ENCODE data around the gene PPP1R13B.

The PPP1R13B gene

DNA sequence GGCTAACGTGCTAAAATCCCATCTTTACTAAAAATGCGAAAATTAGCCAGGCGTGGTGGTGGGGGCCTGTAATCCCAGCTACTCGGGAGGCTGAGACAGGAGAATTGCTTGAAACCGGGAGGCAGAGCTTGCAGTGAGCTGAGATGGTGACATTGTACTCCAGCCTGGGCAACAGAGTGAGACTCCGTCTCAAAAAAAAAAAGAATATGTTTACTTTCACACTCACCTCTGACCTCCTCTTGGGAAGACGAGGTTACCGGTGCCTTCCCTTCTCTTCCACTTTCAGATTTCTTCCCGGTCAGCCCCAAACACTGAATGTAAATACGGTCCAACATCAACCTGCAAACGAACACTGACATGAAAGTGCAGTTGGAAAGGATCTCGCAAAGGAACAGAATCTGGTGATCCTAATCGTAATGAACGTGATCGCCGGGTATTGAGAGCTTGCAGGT, 31.8 kb upstream of the PPP1R13B start:
- no peak for DNase-seq (ENCODE audit: low read depth)
- H3K4me3 ChIP-seq (ENCODE audit: low read depth, low read length): no peak overlapping the region
- TF ChIP-seq MAX (IDR thresholded peaks at IDR 0.05; ENCODE audit: low read depth, low read length) (no peak), POLR2A (IDR thresholded peaks at IDR 0.05; ENCODE audit: extremely low read depth, insufficient read length) (no peak), MYC (IDR thresholded peaks at IDR 0.05; ENCODE audit: low read depth, low read length) (no peak)
- TF ChIP-seq, protein P1, sequence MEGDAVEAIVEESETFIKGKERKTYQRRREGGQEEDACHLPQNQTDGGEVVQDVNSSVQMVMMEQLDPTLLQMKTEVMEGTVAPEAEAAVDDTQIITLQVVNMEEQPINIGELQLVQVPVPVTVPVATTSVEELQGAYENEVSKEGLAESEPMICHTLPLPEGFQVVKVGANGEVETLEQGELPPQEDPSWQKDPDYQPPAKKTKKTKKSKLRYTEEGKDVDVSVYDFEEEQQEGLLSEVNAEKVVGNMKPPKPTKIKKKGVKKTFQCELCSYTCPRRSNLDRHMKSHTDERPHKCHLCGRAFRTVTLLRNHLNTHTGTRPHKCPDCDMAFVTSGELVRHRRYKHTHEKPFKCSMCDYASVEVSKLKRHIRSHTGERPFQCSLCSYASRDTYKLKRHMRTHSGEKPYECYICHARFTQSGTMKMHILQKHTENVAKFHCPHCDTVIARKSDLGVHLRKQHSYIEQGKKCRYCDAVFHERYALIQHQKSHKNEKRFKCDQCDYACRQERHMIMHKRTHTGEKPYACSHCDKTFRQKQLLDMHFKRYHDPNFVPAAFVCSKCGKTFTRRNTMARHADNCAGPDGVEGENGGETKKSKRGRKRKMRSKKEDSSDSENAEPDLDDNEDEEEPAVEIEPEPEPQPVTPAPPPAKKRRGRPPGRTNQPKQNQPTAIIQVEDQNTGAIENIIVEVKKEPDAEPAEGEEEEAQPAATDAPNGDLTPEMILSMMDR (IDR thresholded peaks at IDR 0.05; ENCODE audit: low read depth, low read length): no peak

DNA sequence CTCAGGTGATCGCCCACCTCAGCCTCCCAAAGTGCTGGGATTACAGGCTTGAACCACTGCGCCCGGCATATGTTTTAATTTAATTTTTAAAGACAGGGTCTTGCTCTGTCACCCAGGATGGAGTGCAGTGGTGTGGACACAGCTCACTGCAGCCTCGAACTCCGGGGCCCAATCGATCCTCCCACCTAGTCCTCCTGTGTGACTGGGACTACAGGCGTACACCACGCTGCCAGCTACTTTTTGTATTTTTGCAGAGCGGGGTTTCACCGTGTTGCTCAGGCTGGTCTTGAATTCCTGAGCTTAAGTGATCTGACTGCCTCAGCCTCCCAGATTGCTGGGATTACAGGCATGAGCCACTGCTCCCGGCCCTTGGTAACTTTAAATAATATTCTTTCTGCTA, 30.8 kb upstream of the PPP1R13B start:
- DNase-seq (ENCODE audit: low read depth): no peak
- no peak for TF ChIP-seq MYC (IDR thresholded peaks at IDR 0.05; ENCODE audit: low read depth, low read length)
- TF ChIP-seq POLR2A (IDR thresholded peaks at IDR 0.05; ENCODE audit: extremely low read depth, insufficient read length): no peak
- TF ChIP-seq, protein P1 (IDR thresholded peaks at IDR 0.05; ENCODE audit: low read depth, low read length): no peak
- no peak for TF ChIP-seq MAX (IDR thresholded peaks at IDR 0.05; ENCODE audit: low read depth, low read length)
- no peak overlapping the region for H3K4me3 ChIP-seq (ENCODE audit: low read depth, low read length)

- TF ChIP-seq MYC (IDR thresholded peaks at IDR 0.05; ENCODE audit: low read depth, low read length) (no peak), MAX (IDR thresholded peaks at IDR 0.05; ENCODE audit: low read depth, low read length) (no peak), POLR2A (IDR thresholded peaks at IDR 0.05; ENCODE audit: extremely low read depth, insufficient read length) (no peak)
- TF ChIP-seq, protein P1 (IDR thresholded peaks at IDR 0.05; ENCODE audit: low read depth, low read length): no peak
- DNase-seq (ENCODE audit: low read depth): no peak
- no peak overlapping the region for H3K4me3 ChIP-seq (ENCODE audit: low read depth, low read length)
Observed at GRCh38 chr14:103875010-103875409, 27.6 kb upstream of the PPP1R13B start.

DNA sequence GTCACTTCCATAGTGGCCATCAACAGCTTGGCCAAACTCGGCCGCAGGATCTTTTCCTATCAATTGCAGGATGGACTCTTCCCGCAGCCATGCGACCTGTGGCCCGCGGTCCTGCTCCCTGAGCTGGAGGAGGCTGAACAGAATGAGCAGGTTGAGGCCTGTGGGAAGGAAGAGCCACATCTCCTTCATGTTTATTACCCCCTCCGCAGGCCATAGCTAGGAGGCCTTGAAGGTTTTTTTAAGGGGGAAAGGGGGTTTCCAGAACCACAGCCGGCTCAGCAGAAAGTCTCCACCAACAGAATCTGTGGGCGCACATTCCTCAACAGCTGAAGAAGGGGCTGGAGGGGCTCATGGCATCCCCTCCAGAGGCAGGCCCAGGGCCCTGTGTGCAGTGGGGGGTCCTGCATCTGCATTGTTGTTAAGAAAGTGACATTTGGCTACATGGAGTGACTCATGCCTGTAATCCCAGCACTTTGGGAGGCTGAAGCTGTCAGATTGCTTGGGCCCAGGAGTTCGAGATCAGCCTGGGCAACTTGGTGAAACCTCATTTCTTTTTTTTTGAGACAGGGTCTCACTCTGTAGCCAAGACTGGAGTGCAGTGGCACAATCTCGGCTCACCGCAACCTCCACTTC, 25.2 kb upstream of the PPP1R13B start:
- no peak overlapping the region for H3K4me3 ChIP-seq (ENCODE audit: low read depth, low read length)
- TF ChIP-seq, protein P1 (IDR thresholded peaks at IDR 0.05; ENCODE audit: low read depth, low read length): no peak
- TF ChIP-seq MAX (IDR thresholded peaks at IDR 0.05; ENCODE audit: low read depth, low read length) (no peak), POLR2A (IDR thresholded peaks at IDR 0.05; ENCODE audit: extremely low read depth, insufficient read length) (no peak), MYC (IDR thresholded peaks at IDR 0.05; ENCODE audit: low read depth, low read length) (no peak)
- no peak for DNase-seq (ENCODE audit: low read depth)

DNA sequence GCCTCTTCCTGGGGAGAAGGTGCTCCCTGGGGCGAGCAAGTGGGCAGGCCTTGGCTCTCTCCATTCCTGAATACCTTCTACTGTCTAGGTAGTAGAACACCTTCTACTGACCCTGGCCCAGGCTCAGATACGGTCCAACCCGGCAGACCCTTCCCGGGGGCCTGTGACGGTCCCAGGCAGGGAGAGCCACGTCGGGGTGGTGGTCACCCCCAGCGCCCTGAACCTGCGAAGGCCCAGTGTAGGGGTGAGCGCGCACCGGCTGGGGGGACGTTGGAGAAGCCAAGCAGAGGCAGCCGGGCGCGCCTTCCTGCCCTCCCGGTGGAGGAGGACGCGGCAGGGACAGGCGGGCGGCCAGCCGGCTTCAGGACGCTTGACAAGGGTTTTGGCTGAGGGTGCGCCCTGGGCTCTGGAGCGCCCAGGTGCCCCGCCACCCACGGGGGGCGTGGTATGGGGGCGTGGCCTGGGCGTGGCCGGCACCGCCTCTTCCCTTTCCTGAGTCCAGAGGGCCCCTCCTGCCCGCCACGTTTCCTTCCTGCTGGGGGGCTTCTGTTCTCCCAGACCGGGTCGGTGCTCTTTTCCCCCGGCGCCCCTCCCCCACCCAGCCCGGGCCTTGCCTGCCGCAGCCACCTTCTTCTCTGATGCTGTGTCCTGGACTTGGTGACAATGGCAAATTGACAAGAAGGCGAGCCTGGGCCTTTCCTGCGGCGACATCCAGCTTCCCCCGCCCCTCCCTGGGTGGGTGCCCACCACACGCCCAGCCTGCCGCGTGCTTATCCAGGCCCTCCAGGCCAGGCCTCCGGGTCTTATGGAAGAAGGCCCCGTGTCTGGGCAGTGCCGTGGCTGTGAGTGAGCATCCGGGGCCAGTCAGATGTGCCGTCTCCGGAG, 24.5 kb upstream of the PPP1R13B start:
- DNase-seq (ENCODE audit: low read depth): no peak
- TF ChIP-seq MAX (IDR thresholded peaks at IDR 0.05; ENCODE audit: low read depth, low read length): no peak
- TF ChIP-seq, protein P1 (IDR thresholded peaks at IDR 0.05; ENCODE audit: low read depth, low read length): no peak
- no peak for TF ChIP-seq POLR2A (IDR thresholded peaks at IDR 0.05; ENCODE audit: extremely low read depth, insufficient read length)
- TF ChIP-seq MYC (IDR thresholded peaks at IDR 0.05; ENCODE audit: low read depth, low read length): no peak
- H3K4me3 ChIP-seq (ENCODE audit: low read depth, low read length): no peak overlapping the region

All from NB4 (cell line).